Neuronal stem cell (in vitro differentiated cells): Measurements from ENCODE around the gene PDE4DIP. TPM values are rescaled to one million over a fixed set of nuclear protein-coding genes. Genes with fewer than 3 reads are reported as not detected.
"Not testable (repeated sequence)": the region's sequence is repeated elsewhere in the genome, so short reads cannot be mapped to it uniquely, and the experiment has no call there.

Experiments used
- DNase-seq: peaks from one replicate; pipeline ENCODE4 v3.0.0-alpha.2; 2013; ENCODE audit warnings: low spot score
- H2AFZ ChIP-seq: one replicate; pipeline ENCODE4 v1.6.1; 2013; ENCODE audit warnings: mild to moderate bottlenecking, low read length, inconsistent platforms
- H2AK5ac ChIP-seq: 2 replicates; pipeline ENCODE4 v1.6.1; 2013; ENCODE audit warnings: low read depth, mild to moderate bottlenecking, inconsistent platforms, low read length, moderate library complexity, mixed read lengths
- H2BK120ac ChIP-seq: 2 replicates; pipeline ENCODE4 v1.6.1; 2013; ENCODE audit warnings: low read depth, mild to moderate bottlenecking, inconsistent platforms, low read length, moderate library complexity, mixed read lengths
- H2BK12ac ChIP-seq: one replicate; pipeline ENCODE4 v1.6.1; 2013; ENCODE audit warnings: low read length, inconsistent platforms
- H2BK15ac ChIP-seq: 2 replicates; pipeline ENCODE4 v1.6.1; 2013; ENCODE audit warnings: mild to moderate bottlenecking, low read length, inconsistent platforms, mixed read lengths
- H2BK5ac ChIP-seq: one replicate; pipeline ENCODE4 v1.6.1; 2013; ENCODE audit warnings: inconsistent platforms, mild to moderate bottlenecking, low read length, moderate library complexity
- H3K14ac ChIP-seq: one replicate; pipeline ENCODE4 v1.6.1; 2013; ENCODE audit warnings: low read length, inconsistent platforms
- H3K18ac ChIP-seq: 2 replicates; pipeline ENCODE4 v1.6.1; 2013; ENCODE audit warnings: low read length, inconsistent platforms
- H3K23ac ChIP-seq: 2 replicates; pipeline ENCODE4 v1.6.1; 2013; ENCODE audit warnings: low read depth, mild to moderate bottlenecking, mixed read lengths, low read length, inconsistent platforms; ENCODE audit not compliant: poor library complexity
- H3K27ac ChIP-seq: replicated peaks from 3 replicates; pipeline ENCODE4 v1.5.1; 2013; ENCODE audit warnings: low read length, inconsistent platforms
- H3K27me3 ChIP-seq, 3 experiments: 2 replicates each; pipeline ENCODE4 v1.6.1; 2013; ENCODE audit warnings: low read length in 3 of 3, mild to moderate bottlenecking in 2 of 3, inconsistent platforms in 1 of 3, low read depth in 1 of 3, mixed read lengths in 1 of 3, moderate library complexity in 1 of 3; ENCODE audit not compliant: control insufficient read depth in 3 of 3, insufficient read depth in 3 of 3
- H3K36me3 ChIP-seq, 2 donors: replicated peaks in 1 of 2; 2 replicates each; pipeline ENCODE4 v1.6.1; 2013; ENCODE audit warnings: low read length in 2 of 2; ENCODE audit not compliant: control insufficient read depth in 2 of 2, insufficient read depth in 2 of 2
- H3K4ac ChIP-seq: 2 replicates; pipeline ENCODE4 v1.6.1; 2013; ENCODE audit warnings: inconsistent platforms, mild to moderate bottlenecking, low read length, moderate library complexity
- H3K4me1 ChIP-seq, 2 donors: 1 replicate in 1 of 2; 2 replicates in 1 of 2; pipeline ENCODE4 v1.6.1; 2013; ENCODE audit warnings: low read length in 2 of 2, low read depth in 1 of 2; ENCODE audit not compliant: control insufficient read depth in 2 of 2, insufficient read depth in 1 of 2
- H3K4me2 ChIP-seq: one replicate; pipeline ENCODE4 v1.6.1; 2013; ENCODE audit warnings: mild to moderate bottlenecking, low read length, inconsistent platforms; ENCODE audit not compliant: insufficient read depth, poor library complexity, severe bottlenecking
- H3K4me3 ChIP-seq, 2 donors: 2 replicates each; pipeline ENCODE4 v1.5.1; 2013; ENCODE audit warnings: low read length in 2 of 2, mild to moderate bottlenecking in 2 of 2, inconsistent platforms in 1 of 2, moderate library complexity in 1 of 2
- H3K79me1 ChIP-seq: one replicate; pipeline ENCODE4 v1.6.1; 2013; ENCODE audit warnings: low read depth, mild to moderate bottlenecking, inconsistent platforms, low read length, moderate library complexity
- H3K9ac ChIP-seq: one replicate; pipeline ENCODE4 v1.6.1; 2013; ENCODE audit warnings: mild to moderate bottlenecking, low read depth, low read length, inconsistent platforms; ENCODE audit not compliant: poor library complexity
- H3K9me3 ChIP-seq, 2 donors: replicated peaks in 1 of 2; 2 replicates each; pipeline versions ENCODE3 to v1.6.1; 2013; ENCODE audit warnings: low read length in 2 of 2, mild to moderate bottlenecking in 2 of 2, inconsistent platforms in 1 of 2, low read depth in 1 of 2, mixed read lengths in 1 of 2, moderate library complexity in 1 of 2; ENCODE audit not compliant: control insufficient read depth in 2 of 2, insufficient read depth in 1 of 2
- H4K8ac ChIP-seq: one replicate; pipeline ENCODE4 v1.6.1; 2013; ENCODE audit warnings: low read depth, mild to moderate bottlenecking, inconsistent platforms, low read length, moderate library complexity
- H4K91ac ChIP-seq: one replicate; pipeline ENCODE4 v1.6.1; 2013; ENCODE audit warnings: low read length, low read depth, mild to moderate bottlenecking, inconsistent platforms; ENCODE audit not compliant: poor library complexity
- WGBS, 2 donors: extraction: QIAGEN DNeasy Blood & Tissue Kit; methylation state at CpG; one replicate each; pipeline ENCODE4 v1.1.7; 2013; ENCODE audit warnings: missing lambda C conversion rate in 2 of 2, mixed read lengths in 1 of 2; ENCODE audit not compliant: insufficient read length in 2 of 2, insufficient replicate concordance in 1 of 2; ENCODE audit errors: extremely low coverage in 2 of 2; 5-methylcytosine and 5-hydroxymethylcytosine counted together
- small RNA-seq: library from polyadenylated mRNA; stranded (forward); fragments of <200 nt; extraction: miRNeasy Mini kit (QIAGEN cat#:217004); gene quantifications from one replicate; pipeline ENCODE3, GENCODE V24; 2013; ENCODE audit not compliant: insufficient read depth

The PDE4DIP gene

DNA sequence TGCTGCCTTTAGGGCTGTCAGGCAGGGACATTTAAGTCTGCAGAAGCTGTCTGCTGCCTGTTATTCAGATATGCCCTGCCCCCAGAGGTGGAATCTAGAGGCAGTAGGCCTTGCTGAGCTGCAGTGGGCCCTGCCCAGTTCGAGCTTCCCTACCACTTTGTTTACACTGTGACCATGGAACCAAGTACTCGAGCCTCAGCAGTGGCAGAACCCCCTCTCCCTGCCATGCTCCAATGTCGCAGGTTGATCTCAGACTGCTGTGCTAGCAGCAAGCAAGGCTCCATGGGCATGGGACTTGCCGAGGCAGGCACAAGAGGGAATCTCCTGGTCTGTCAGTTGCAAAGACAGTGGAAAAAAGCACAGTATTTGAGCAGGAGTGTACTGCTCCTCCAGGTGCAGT lies 198.8 kb downstream of the PDE4DIP start:
- not testable (repeated sequence) for H3K4me3 ChIP-seq, H4K8ac ChIP-seq, H2BK120ac ChIP-seq, H2AFZ ChIP-seq, H3K18ac ChIP-seq, H2BK15ac ChIP-seq, H4K91ac ChIP-seq, DNase-seq, H3K4ac ChIP-seq, H3K23ac ChIP-seq, H3K36me3 ChIP-seq, H3K9me3 ChIP-seq, H3K14ac ChIP-seq, H3K9ac ChIP-seq, H3K27me3 ChIP-seq, H2AK5ac ChIP-seq, H2BK5ac ChIP-seq, H3K27ac ChIP-seq, H2BK12ac ChIP-seq, H3K79me1 ChIP-seq, H3K4me1 ChIP-seq, H3K4me2 ChIP-seq
- WGBS, 2 donors = no CpG with 5 or more reads among the region's 4 CpGs

DNA sequence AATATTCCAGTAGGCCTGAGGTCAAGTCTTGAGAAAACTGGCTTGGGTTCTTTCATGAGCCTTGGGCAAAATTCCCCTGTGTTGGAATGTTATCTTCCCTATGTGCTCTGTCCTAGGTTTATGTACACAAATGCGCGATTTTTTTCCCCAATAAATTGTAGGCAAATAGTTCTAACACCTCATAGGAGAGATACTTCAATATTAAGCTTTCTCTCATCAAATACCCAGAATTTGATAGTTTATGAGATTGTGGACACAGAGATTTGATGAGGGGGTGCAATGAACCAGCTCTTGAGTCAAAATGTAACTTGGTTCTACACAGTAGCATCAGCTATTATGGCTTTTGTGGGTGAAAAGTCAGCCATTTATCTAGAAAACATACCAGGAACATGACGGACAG lies 220.4 kb downstream of the PDE4DIP start:
- WGBS, 2 donors = no CpG with 5 or more reads among the region's 3 CpGs
- H2BK15ac ChIP-seq = not testable (repeated sequence)

DNA sequence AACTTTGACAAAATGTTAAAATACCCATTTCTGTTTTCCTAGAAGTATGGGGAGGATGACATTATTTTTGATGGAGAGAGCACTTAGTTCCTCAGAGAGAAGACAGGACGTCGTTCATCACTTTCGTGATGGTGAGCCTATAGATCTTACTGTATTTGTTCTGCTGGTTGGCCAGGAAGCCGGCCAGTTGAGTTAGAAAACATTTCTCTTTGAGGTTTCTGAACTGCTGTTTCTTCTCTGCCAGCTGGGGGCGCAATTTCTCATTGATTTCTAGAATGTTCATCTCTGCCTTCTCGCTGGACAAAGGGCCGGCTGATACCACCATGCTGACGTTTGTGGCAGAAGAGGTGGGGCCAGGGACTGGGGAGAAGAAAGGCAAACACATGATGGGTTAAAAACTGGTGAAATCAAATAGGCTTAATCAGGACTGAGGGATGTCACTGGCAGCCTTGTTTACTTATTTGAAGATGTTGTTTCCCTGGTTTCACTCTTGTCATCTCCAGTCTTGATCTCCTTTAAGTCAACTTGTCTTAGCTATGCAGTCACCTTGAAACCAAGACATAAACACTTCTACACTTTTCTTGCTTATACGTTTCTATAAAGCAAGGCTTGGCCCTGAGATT lies 231.4 kb downstream of the PDE4DIP start:
- not testable (repeated sequence) for H3K9ac ChIP-seq, H3K14ac ChIP-seq, H3K18ac ChIP-seq, H3K27me3 ChIP-seq, H3K27ac ChIP-seq, H3K23ac ChIP-seq, H2AK5ac ChIP-seq, H2BK120ac ChIP-seq, H3K4me1 ChIP-seq, H3K4me3 ChIP-seq, H3K4ac ChIP-seq, H3K9me3 ChIP-seq, H2BK12ac ChIP-seq, H3K4me2 ChIP-seq, H2BK15ac ChIP-seq, H4K8ac ChIP-seq, H4K91ac ChIP-seq, H3K36me3 ChIP-seq, H2AFZ ChIP-seq, DNase-seq, H2BK5ac ChIP-seq, H3K79me1 ChIP-seq
- no CpG with 5 or more reads among the region's 9 CpGs for WGBS, 2 donors

More for the DNA sequence above, 220.4 kb downstream of the PDE4DIP start:
- not testable (repeated sequence) for H3K79me1 ChIP-seq, H3K4me2 ChIP-seq, H4K91ac ChIP-seq, H2BK5ac ChIP-seq, H4K8ac ChIP-seq, H3K4me1 ChIP-seq, H2BK120ac ChIP-seq, H3K14ac ChIP-seq, H2AK5ac ChIP-seq, H3K9me3 ChIP-seq, H3K27me3 ChIP-seq, DNase-seq, H3K4me3 ChIP-seq, H3K4ac ChIP-seq, H2AFZ ChIP-seq, H2BK12ac ChIP-seq, H3K23ac ChIP-seq, H3K18ac ChIP-seq, H3K27ac ChIP-seq, H3K36me3 ChIP-seq, H3K9ac ChIP-seq

Small RNAs within 50 kb of the gene (small RNA-seq; reads per million reads assigned to genes)
- gene RN7SKP88 = not detected
- not detected for gene RNU2-38P
